Activated CD8-positive, alpha-beta T cell treated with anti-CD3 and anti-CD28 coated beads for 36 hours (primary cell): ENCODE measurements around the gene MICU1. TPM values are rescaled to one million over a fixed set of nuclear protein-coding genes. Genes with fewer than 3 reads are reported as not detected.
"Not testable (repeated sequence)": the region's sequence is repeated elsewhere in the genome, so short reads cannot be mapped to it uniquely, and the experiment has no call there.

Experiments
- ATAC-seq: fragments of 200-7000 bp; cut with Tn5 transposase; one replicate; pipeline ENCODE4 v1.10.0; 2021; ENCODE audit warnings: mild to moderate bottlenecking, moderate library complexity
- CTCF ChIA-PET: fragments of 350-600 bp; sonication (Branson Sonifier 250); formaldehyde crosslinking; loops from one replicate; lab custom pipeline; 2021; ENCODE audit warnings: antibody characterized with exemption; lab: Charles Lee
- POLR2A ChIA-PET: fragments of 350-600 bp; sonication (Branson Sonifier 250); formaldehyde crosslinking; loops from one replicate; lab custom pipeline; 2021; ENCODE audit warnings: antibody characterized with exemption; lab: Charles Lee
- DNase-seq: peaks from one replicate; pipeline ENCODE4 v3.0.0-alpha.2; 2020
- H3K27ac Mint-ChIP-seq: one replicate; pipeline ENCODE4 v1.8.0; 2021; ENCODE audit warnings: mild to moderate bottlenecking, mixed read lengths
- H3K27me3 Mint-ChIP-seq: one replicate; pipeline ENCODE4 v1.8.0; 2021; ENCODE audit warnings: mixed read lengths
- H3K36me3 Mint-ChIP-seq: one replicate; pipeline ENCODE4 v1.8.0; 2021; ENCODE audit warnings: low read depth, mixed read lengths
- H3K4me1 Mint-ChIP-seq: one replicate; pipeline ENCODE4 v1.8.0; 2021; ENCODE audit warnings: low read depth, mixed read lengths
- H3K4me3 Mint-ChIP-seq: one replicate; pipeline ENCODE4 v1.8.0; 2021; ENCODE audit warnings: mild to moderate bottlenecking, moderate library complexity, mixed read lengths
- H3K9me3 Mint-ChIP-seq: one replicate; pipeline ENCODE4 v1.8.0; 2021; ENCODE audit warnings: mixed read lengths
- intact Hi-C: fragments of 100-400 bp; cut with micrococcal nuclease; formaldehyde crosslinking; loops from one replicate; pipeline ENCODE4 v1.10.0; 2022
- total RNA-seq, 2 experiments: library from RNA; stranded (reverse); gene quantifications; one replicate each; pipeline ENCODE4 v1.2.3, GENCODE V29; 2021
- TF ChIP-seq, protein P1 (sequence below): fragments of 200-600 bp; IDR thresholded peaks from one replicate; pipeline ENCODE4 v1.8.0; 2022; ENCODE audit warnings: antibody characterized with exemption, mild to moderate bottlenecking

The MICU1 gene
- 10 to 100 TPM; 29.9 to 31.0 TPM for total RNA-seq

DNA sequence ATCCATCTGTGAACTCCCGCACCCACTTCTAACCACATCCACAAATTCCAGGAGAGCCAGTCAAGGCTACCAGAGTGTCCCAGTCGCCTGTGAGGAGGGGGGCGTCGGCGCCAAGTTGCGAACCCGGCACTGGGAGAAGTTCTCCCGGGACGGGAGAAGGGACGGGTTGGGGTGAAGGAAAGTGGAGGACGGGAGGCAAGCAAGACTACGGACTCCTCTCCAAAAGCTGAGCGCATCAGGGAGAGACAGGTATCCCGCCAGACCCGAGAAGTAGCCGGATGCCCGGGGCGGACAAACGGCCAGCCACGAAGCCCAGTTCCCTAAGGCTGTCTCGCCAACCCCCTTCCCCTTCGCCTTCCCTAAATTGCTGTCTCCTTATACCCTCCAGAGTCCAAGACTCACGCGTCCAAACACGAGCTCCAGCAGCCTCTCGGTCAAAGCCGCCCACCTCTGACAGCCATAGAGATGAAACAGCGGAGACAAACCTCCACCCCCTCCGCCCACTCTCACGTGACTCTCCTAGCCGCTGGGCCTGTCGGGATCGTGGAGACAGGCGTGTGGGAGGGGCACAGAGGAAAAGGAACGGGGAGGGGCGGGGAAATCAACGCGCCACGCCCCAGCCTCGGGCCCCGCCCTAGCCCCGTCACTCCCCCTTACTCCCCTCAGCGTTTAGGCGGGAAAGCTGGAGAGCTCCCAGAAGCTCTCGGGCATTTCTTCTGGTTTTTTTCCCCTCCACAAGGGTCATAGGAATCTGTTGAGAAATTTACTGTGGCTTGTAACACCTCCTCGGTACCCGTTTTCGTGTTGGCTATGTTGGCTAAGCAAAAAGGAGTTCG, at the start of gene MICU1:
Gene MICU1, minus strand, starts transcription at position 472 of the 836 bp plus-strand sequence. CDS start 59,286 bp downstream, outside the sequence.
- intact Hi-C loops = no loop called here
- peak; percentile 98 for DNase-seq
- peaks cover 2% of the 10 kb centered on the region for H3K36me3 Mint-ChIP-seq
- peak within 1 kb of the TSS; percentile 90 for H3K4me3 Mint-ChIP-seq
- ChIA-PET POLR2A (interaction anchor here (0.8 to 1.3 kb wide), 3 partner anchors 30 to 281 kb away, joined by 3 to 4 read pairs (median 3); partner anchors contain the start of gene MCU), CTCF (interaction anchor here (0.6 to 1.2 kb wide), 4 partner anchors 10 to 209 kb away, joined by 3 to 4 read pairs (median 3); partner anchors contain the start of gene MCU)
- H3K4me1 Mint-ChIP-seq = peaks cover 11% of the 10 kb centered on the region
- peak within 1 kb of the TSS; percentile 91 for H3K27ac Mint-ChIP-seq
- no peaks in the 10 kb centered on the region for H3K27me3 Mint-ChIP-seq
- peak; percentile 99 for ATAC-seq
- no peaks in the 10 kb centered on the region for H3K9me3 Mint-ChIP-seq
- TF ChIP-seq, protein P1, sequence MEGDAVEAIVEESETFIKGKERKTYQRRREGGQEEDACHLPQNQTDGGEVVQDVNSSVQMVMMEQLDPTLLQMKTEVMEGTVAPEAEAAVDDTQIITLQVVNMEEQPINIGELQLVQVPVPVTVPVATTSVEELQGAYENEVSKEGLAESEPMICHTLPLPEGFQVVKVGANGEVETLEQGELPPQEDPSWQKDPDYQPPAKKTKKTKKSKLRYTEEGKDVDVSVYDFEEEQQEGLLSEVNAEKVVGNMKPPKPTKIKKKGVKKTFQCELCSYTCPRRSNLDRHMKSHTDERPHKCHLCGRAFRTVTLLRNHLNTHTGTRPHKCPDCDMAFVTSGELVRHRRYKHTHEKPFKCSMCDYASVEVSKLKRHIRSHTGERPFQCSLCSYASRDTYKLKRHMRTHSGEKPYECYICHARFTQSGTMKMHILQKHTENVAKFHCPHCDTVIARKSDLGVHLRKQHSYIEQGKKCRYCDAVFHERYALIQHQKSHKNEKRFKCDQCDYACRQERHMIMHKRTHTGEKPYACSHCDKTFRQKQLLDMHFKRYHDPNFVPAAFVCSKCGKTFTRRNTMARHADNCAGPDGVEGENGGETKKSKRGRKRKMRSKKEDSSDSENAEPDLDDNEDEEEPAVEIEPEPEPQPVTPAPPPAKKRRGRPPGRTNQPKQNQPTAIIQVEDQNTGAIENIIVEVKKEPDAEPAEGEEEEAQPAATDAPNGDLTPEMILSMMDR = no peak

DNA sequence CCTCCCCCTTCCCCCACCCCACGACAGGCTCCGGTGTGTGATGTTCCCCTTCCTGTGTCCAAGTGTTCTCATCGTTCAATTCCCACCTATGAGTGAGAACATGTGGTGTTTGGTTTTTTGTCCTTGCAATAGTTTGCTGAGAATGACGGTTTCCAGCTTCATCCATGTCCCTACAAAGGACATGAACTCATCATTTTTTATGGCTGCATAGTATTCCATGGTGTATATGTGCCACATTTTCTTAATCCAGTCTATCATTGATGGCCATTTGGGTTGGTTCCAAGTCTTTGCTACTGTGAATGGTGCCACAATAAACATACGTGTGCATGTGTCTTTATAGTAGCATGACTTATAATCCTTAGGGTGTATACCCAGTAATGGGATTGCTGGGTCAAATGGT, 48.3 kb upstream of the MICU1 start:
- H3K4me3 Mint-ChIP-seq, CTCF ChIA-PET, ATAC-seq, DNase-seq, H3K4me1 Mint-ChIP-seq, H3K9me3 Mint-ChIP-seq, H3K36me3 Mint-ChIP-seq, H3K27me3 Mint-ChIP-seq, POLR2A ChIA-PET, H3K27ac Mint-ChIP-seq, intact Hi-C loops: not testable (repeated sequence)

GRCh38 chr10:72673280-72673679, 47.4 kb upstream of the MICU1 start:
- ChIA-PET POLR2A (no interaction called here), CTCF (no interaction called here)
- intact Hi-C loops = no loop called here
- TF ChIP-seq, protein P1 = no peak
- ATAC-seq (no peak), DNase-seq (no peak)
- Mint-ChIP-seq H3K27ac (no peak overlapping the region), H3K27me3 (peaks cover 2% of the 10 kb centered on the region), H3K4me3 (no peak overlapping the region), H3K36me3 (no peaks in the 10 kb centered on the region), H3K4me1 (peaks cover 7% of the 10 kb centered on the region), H3K9me3 (no peaks in the 10 kb centered on the region)

DNA sequence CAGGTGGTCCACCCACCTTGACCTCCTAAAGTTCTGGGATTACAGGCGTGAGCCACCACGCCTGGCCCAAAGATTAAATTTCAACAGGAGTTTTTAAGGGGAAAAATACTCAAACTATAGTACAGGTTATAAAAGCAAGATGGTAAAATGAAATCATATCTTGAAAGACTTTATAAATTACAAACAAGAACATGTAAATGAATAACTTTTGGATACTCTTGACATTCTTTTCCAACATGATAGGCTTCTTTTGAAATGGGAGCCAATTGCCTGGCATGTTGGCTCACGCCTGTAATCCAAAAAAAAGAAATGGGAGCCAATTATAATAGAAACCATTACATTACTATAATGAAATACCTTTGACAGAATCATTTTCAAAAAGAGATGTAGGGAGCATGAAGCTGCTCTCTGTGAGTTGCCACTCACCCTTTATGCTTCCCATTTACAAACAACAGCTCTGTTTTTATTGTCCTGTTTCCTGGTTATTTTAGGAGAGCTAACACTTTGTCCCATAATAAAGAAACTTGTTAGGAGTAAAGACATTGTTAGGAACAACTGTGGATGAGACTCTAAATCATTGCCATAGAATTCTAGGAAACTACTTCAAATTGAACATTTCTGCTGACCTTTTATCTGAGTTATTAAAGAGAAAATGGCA, 41.5 kb upstream of the MICU1 start:
- DNase-seq = no peak
- Mint-ChIP-seq H3K4me1 (no peaks in the 10 kb centered on the region), H3K4me3 (no peak overlapping the region), H3K9me3 (no peaks in the 10 kb centered on the region), H3K27ac (no peak overlapping the region), H3K27me3 (no peaks in the 10 kb centered on the region), H3K36me3 (no peaks in the 10 kb centered on the region)
- ChIA-PET CTCF (interaction anchor here (1.0 to 1.5 kb wide), 2 partner anchors 8 to 9 kb away, joined by 3 to 5 read pairs; no protein-coding TSS in a partner anchor), POLR2A (interaction anchor here (1.5 kb wide), 1 partner anchor 12 kb away, joined by 4 read pairs; no protein-coding TSS in a partner anchor)
- intact Hi-C loops = no loop called here
- ATAC-seq = no peak
- TF ChIP-seq, protein P1 = no peak

- ChIA-PET CTCF (interaction anchor here (0.9 kb wide), 1 partner anchor 10 kb away, joined by 3 read pairs; no protein-coding TSS in a partner anchor), POLR2A (no interaction called here)
- no peak overlapping the region for H3K27ac Mint-ChIP-seq
- no peak for ATAC-seq
- intact Hi-C loops = no loop called here
- H3K27me3 Mint-ChIP-seq = no peaks in the 10 kb centered on the region
- DNase-seq = no peak
- H3K9me3 Mint-ChIP-seq = no peaks in the 10 kb centered on the region
- no peaks in the 10 kb centered on the region for H3K4me1 Mint-ChIP-seq
- H3K4me3 Mint-ChIP-seq = no peak overlapping the region
- no peaks in the 10 kb centered on the region for H3K36me3 Mint-ChIP-seq
- TF ChIP-seq, protein P1 = no peak
Observed at GRCh38 chr10:72665925-72666324, 40.0 kb upstream of the MICU1 start.
